IPS-18a (cell line): ENCODE measurements around the gene SUDS3.

ENCODE experiments used
- H3K27ac ChIP-seq: one replicate; pipeline ENCODE4 v1.5.1; 2013; ENCODE audit warnings: low read length
- H3K27me3 ChIP-seq: one replicate; pipeline ENCODE4 v1.6.1; 2013; ENCODE audit warnings: mild to moderate bottlenecking, low read length; ENCODE audit not compliant: control insufficient read depth, insufficient read depth
- H3K36me3 ChIP-seq: one replicate; pipeline ENCODE4 v1.6.1; 2013; ENCODE audit warnings: low read depth, low read length; ENCODE audit not compliant: control insufficient read depth
- H3K4me1 ChIP-seq: one replicate; pipeline ENCODE4 v1.6.1; 2013; ENCODE audit warnings: low read depth, low read length; ENCODE audit not compliant: control insufficient read depth
- H3K4me3 ChIP-seq: one replicate; pipeline ENCODE4 v1.5.1; 2013; ENCODE audit warnings: low read length
- H3K9ac ChIP-seq: one replicate; pipeline ENCODE4 v1.6.1; 2013; ENCODE audit warnings: mild to moderate bottlenecking, low read length, moderate library complexity
- H3K9me3 ChIP-seq: one replicate; pipeline ENCODE4 v1.6.1; 2013; ENCODE audit warnings: low read depth, low read length; ENCODE audit not compliant: control insufficient read depth

Gene SUDS3

GRCh38 chr12:118358008-118358359 is 18.4 kb upstream of the SUDS3 start:
- Histone ChIP-seq H3K4me3 (no peak overlapping the region), H3K9ac (no peak overlapping the region), H3K27ac (no peak overlapping the region)

GRCh38 chr12:118358612-118359540 is 17.5 kb upstream of the SUDS3 start:
- H3K4me3 ChIP-seq, result no peak overlapping the region

More at GRCh38 chr12:118358008-118358359, 18.4 kb upstream of the SUDS3 start:
- Histone ChIP-seq H3K36me3 (no peaks in the 10 kb centered on the region), H3K9me3 (no peaks in the 10 kb centered on the region), H3K4me1 (no peaks in the 10 kb centered on the region), H3K27me3 (no peaks in the 10 kb centered on the region)

GRCh38 chr12:118359541-118359915 is 16.8 kb upstream of the SUDS3 start:
- H3K36me3 ChIP-seq, result no peaks in the 10 kb centered on the region
- H3K9ac ChIP-seq, result no peak overlapping the region
- H3K4me3 ChIP-seq, result no peak overlapping the region
- H3K4me1 ChIP-seq, result no peaks in the 10 kb centered on the region
- H3K27ac ChIP-seq, result no peak overlapping the region
- H3K9me3 ChIP-seq, result no peaks in the 10 kb centered on the region
- no peaks in the 10 kb centered on the region for H3K27me3 ChIP-seq

More at GRCh38 chr12:118358612-118359540, 17.5 kb upstream of the SUDS3 start:
- H3K4me1 ChIP-seq, result no peaks in the 10 kb centered on the region
- H3K27ac ChIP-seq, result no peak overlapping the region
- H3K9ac ChIP-seq, result no peak overlapping the region
- no peaks in the 10 kb centered on the region for H3K36me3 ChIP-seq
- no peaks in the 10 kb centered on the region for H3K27me3 ChIP-seq
- H3K9me3 ChIP-seq, result no peaks in the 10 kb centered on the region

GRCh38 chr12:118361092-118361404 is 15.3 kb upstream of the SUDS3 start:
- Histone ChIP-seq H3K9me3 (no peaks in the 10 kb centered on the region), H3K27ac (no peak overlapping the region), H3K4me1 (no peaks in the 10 kb centered on the region), H3K4me3 (no peak overlapping the region), H3K9ac (no peak overlapping the region), H3K36me3 (no peaks in the 10 kb centered on the region), H3K27me3 (no peaks in the 10 kb centered on the region)

GRCh38 chr12:118361889-118362288 is 14.5 kb upstream of the SUDS3 start:
- no peak overlapping the region for H3K9ac ChIP-seq
- no peak overlapping the region for H3K27ac ChIP-seq
- H3K36me3 ChIP-seq, result no peaks in the 10 kb centered on the region
- no peak overlapping the region for H3K4me3 ChIP-seq
- no peaks in the 10 kb centered on the region for H3K27me3 ChIP-seq
- no peaks in the 10 kb centered on the region for H3K9me3 ChIP-seq
- H3K4me1 ChIP-seq, result no peaks in the 10 kb centered on the region

- H3K27ac ChIP-seq, result no peak overlapping the region
- H3K4me3 ChIP-seq, result no peak overlapping the region
- peaks cover 27% of the 10 kb centered on the region for H3K27me3 ChIP-seq
- H3K4me1 ChIP-seq, result peaks cover 12% of the 10 kb centered on the region
- no peaks in the 10 kb centered on the region for H3K9me3 ChIP-seq
- no peak overlapping the region for H3K9ac ChIP-seq
- H3K36me3 ChIP-seq, result no peaks in the 10 kb centered on the region
These were observed 7.5 kb upstream of the SUDS3 start for GRCh38 chr12:118368821-118369220.

GRCh38 chr12:118370601-118371000 is 5.8 kb upstream of the SUDS3 start:
- Histone ChIP-seq H3K27me3 (peaks cover 27% of the 10 kb centered on the region), H3K4me1 (peaks cover 15% of the 10 kb centered on the region), H3K9me3 (no peaks in the 10 kb centered on the region), H3K4me3 (peak overlapping the region; percentile 76), H3K9ac (peak overlapping the region; percentile 9), H3K27ac (no peak overlapping the region), H3K36me3 (no peaks in the 10 kb centered on the region)

GRCh38 chr12:118371321-118372282 is 4.8 kb upstream of the SUDS3 start:
- Histone ChIP-seq H3K9ac (peak overlapping the region; percentile 9), H3K4me1 (peaks cover 19% of the 10 kb centered on the region), H3K27ac (no peak overlapping the region)

GRCh38 chr12:118372541-118373495 is 3.5 kb upstream of the SUDS3 start, which contains the start of gene TAOK3:
TAOK3 (minus strand) TSS chr12:118372907; CDS start chr12:118255567, 117,340 bp downstream.
- Histone ChIP-seq H3K9ac (peak within 1 kb of the TSS; percentile 62), H3K4me1 (peaks cover 22% of the 10 kb centered on the region)

More at GRCh38 chr12:118371321-118372282, 4.8 kb upstream of the SUDS3 start:
- Histone ChIP-seq H3K36me3 (no peaks in the 10 kb centered on the region), H3K4me3 (peak overlapping the region; percentile 76), H3K9me3 (no peaks in the 10 kb centered on the region), H3K27me3 (peaks cover 27% of the 10 kb centered on the region)

GRCh38 chr12:118373616-118374015 is 2.7 kb upstream of the SUDS3 start:
- no peaks in the 10 kb centered on the region for H3K9me3 ChIP-seq
- H3K4me1 ChIP-seq, result peaks cover 26% of the 10 kb centered on the region
- no peak overlapping the region for H3K27ac ChIP-seq

More at GRCh38 chr12:118372541-118373495, 3.5 kb upstream of the SUDS3 start, which contains the start of gene TAOK3:
- Histone ChIP-seq H3K27me3 (peaks cover 27% of the 10 kb centered on the region), H3K27ac (no peak within 1 kb of the TSS), H3K4me3 (peak within 1 kb of the TSS; percentile 76), H3K36me3 (no peaks in the 10 kb centered on the region), H3K9me3 (no peaks in the 10 kb centered on the region)

More at GRCh38 chr12:118373616-118374015, 2.7 kb upstream of the SUDS3 start:
- H3K27me3 ChIP-seq, result peaks cover 27% of the 10 kb centered on the region
- H3K36me3 ChIP-seq, result no peaks in the 10 kb centered on the region
- peak overlapping the region; percentile 62 for H3K9ac ChIP-seq
- H3K4me3 ChIP-seq, result peak overlapping the region; percentile 76
